Activated CD4-positive, alpha-beta T cell treated with anti-CD3 and anti-CD28 coated beads, Interleukin-2, amount 10 ng/mL, durations not matched to agents 24 days and 14 days (primary cell): ENCODE data around the gene COL9A2. TPM values are rescaled to one million over a fixed set of nuclear protein-coding genes. Genes with fewer than 3 reads are reported as not detected.
A peak's percentile ranks its signal among the peaks of the same experiment; 100 is the strongest.

Experiments used
- DNase-seq: peaks from one replicate; pipeline ENCODE4 v3.0.0; 2022
- H3K27ac Mint-ChIP-seq: one replicate; pipeline ENCODE4 v1.8.0; 2022; ENCODE audit warnings: mild to moderate bottlenecking, mixed read lengths
- H3K27me3 Mint-ChIP-seq: one replicate; pipeline ENCODE4 v1.8.0; 2022; ENCODE audit warnings: mixed read lengths
- H3K36me3 Mint-ChIP-seq: one replicate; pipeline ENCODE4 v1.8.0; 2022; ENCODE audit warnings: low read depth, mild to moderate bottlenecking, mixed read lengths
- H3K4me1 Mint-ChIP-seq: one replicate; pipeline ENCODE4 v1.8.0; 2021; ENCODE audit warnings: mixed read lengths
- H3K4me3 Mint-ChIP-seq: one replicate; pipeline ENCODE4 v1.8.0; 2022; ENCODE audit warnings: mild to moderate bottlenecking, moderate library complexity, mixed read lengths
- H3K9me3 Mint-ChIP-seq: one replicate; pipeline ENCODE4 v1.8.0; 2021; ENCODE audit warnings: mixed read lengths
- intact Hi-C: fragments of 100-400 bp; cut with micrococcal nuclease; formaldehyde crosslinking; loops from one replicate; pipeline ENCODE4 v1.15.1; 2023
- total RNA-seq: library from RNA; stranded (reverse); gene quantifications from 2 replicates; pipeline ENCODE4 v1.2.3, GENCODE V29; 2022

COL9A2 gene
- total RNA-seq, 1 donor from 2014 or later, result 14.5 TPM

GRCh38 chr1:40272653-40273213, 44.4 kb downstream of the COL9A2 start:
- no peak overlapping the region for H3K4me3 Mint-ChIP-seq
- intact Hi-C loops, result no loop called here
- peak overlapping the region; percentile 31 for H3K27ac Mint-ChIP-seq
- H3K27me3 Mint-ChIP-seq, result no peaks in the 10 kb centered on the region
- peaks cover 16% of the 10 kb centered on the region for H3K4me1 Mint-ChIP-seq
- DNase-seq, result no peak
- no peaks in the 10 kb centered on the region for H3K9me3 Mint-ChIP-seq
- peaks cover 59% of the 10 kb centered on the region for H3K36me3 Mint-ChIP-seq

- Mint-ChIP-seq H3K36me3 (peaks cover 60% of the 10 kb centered on the region), H3K27ac (peak overlapping the region; percentile 92), H3K4me3 (peak overlapping the region; percentile 44), H3K27me3 (no peaks in the 10 kb centered on the region), H3K4me1 (peaks cover 20% of the 10 kb centered on the region), H3K9me3 (no peaks in the 10 kb centered on the region)
- intact Hi-C loops, result no loop called here
- DNase-seq, result no peak
Observed at GRCh38 chr1:40270152-40270834, 46.8 kb downstream of the COL9A2 start.

- Mint-ChIP-seq H3K4me1 (peaks cover 32% of the 10 kb centered on the region), H3K4me3 (no peak overlapping the region), H3K27me3 (no peaks in the 10 kb centered on the region), H3K9me3 (no peaks in the 10 kb centered on the region), H3K36me3 (peaks cover 57% of the 10 kb centered on the region), H3K27ac (no peak overlapping the region)
- intact Hi-C loops, result no loop called here
- DNase-seq, result no peak
Observed at GRCh38 chr1:40268211-40268610, 48.9 kb downstream of the COL9A2 start.

GRCh38 chr1:40267767-40268187, 49.3 kb downstream of the COL9A2 start:
- DNase-seq, result no peak
- Mint-ChIP-seq H3K9me3 (no peaks in the 10 kb centered on the region), H3K4me1 (peaks cover 36% of the 10 kb centered on the region), H3K27me3 (no peaks in the 10 kb centered on the region), H3K4me3 (no peak overlapping the region), H3K36me3 (peaks cover 57% of the 10 kb centered on the region), H3K27ac (no peak overlapping the region)
- intact Hi-C loops, result no loop called here

GRCh38 chr1:40266786-40267535, 50.1 kb downstream of the COL9A2 start:
- DNase-seq, result no peak
- peaks cover 38% of the 10 kb centered on the region for H3K4me1 Mint-ChIP-seq
- peaks cover 56% of the 10 kb centered on the region for H3K36me3 Mint-ChIP-seq
- H3K27me3 Mint-ChIP-seq, result no peaks in the 10 kb centered on the region
- H3K9me3 Mint-ChIP-seq, result no peaks in the 10 kb centered on the region
- no peak overlapping the region for H3K4me3 Mint-ChIP-seq
- H3K27ac Mint-ChIP-seq, result no peak overlapping the region
- intact Hi-C loops, result no loop called here

- peaks cover 61% of the 10 kb centered on the region for H3K36me3 Mint-ChIP-seq
- H3K27me3 Mint-ChIP-seq, result no peaks in the 10 kb centered on the region
- no peak overlapping the region for H3K27ac Mint-ChIP-seq
- intact Hi-C loops, result loop anchor here (2.0 kb wide), 2 partner anchors 49 to 79 kb away; no protein-coding TSS in a partner anchor
- no peaks in the 10 kb centered on the region for H3K9me3 Mint-ChIP-seq
- no peak overlapping the region for H3K4me3 Mint-ChIP-seq
- peaks cover 40% of the 10 kb centered on the region for H3K4me1 Mint-ChIP-seq
- no peak for DNase-seq
Observed at GRCh38 chr1:40265919-40266318, 51.2 kb downstream of the COL9A2 start.

- H3K4me1 Mint-ChIP-seq, result peaks cover 42% of the 10 kb centered on the region
- intact Hi-C loops, result loop anchor here (2.0 kb wide), 2 partner anchors 50 to 78 kb away; no protein-coding TSS in a partner anchor
- H3K27me3 Mint-ChIP-seq, result no peaks in the 10 kb centered on the region
- DNase-seq, result no peak
- H3K9me3 Mint-ChIP-seq, result no peaks in the 10 kb centered on the region
- H3K36me3 Mint-ChIP-seq, result peaks cover 62% of the 10 kb centered on the region
- peak overlapping the region; percentile 5 for H3K27ac Mint-ChIP-seq
- H3K4me3 Mint-ChIP-seq, result no peak overlapping the region
Observed at GRCh38 chr1:40265298-40265697, 51.8 kb downstream of the COL9A2 start.

GRCh38 chr1:40264354-40264781, 52.7 kb downstream of the COL9A2 start:
- Mint-ChIP-seq H3K9me3 (no peaks in the 10 kb centered on the region), H3K4me3 (peak overlapping the region; percentile 57)
- DNase-seq, result no peak

GRCh38 chr1:40258445-40258769, 58.7 kb downstream of the COL9A2 start:
- Mint-ChIP-seq H3K4me3 (peak overlapping the region; percentile 87), H3K9me3 (no peaks in the 10 kb centered on the region), H3K36me3 (peaks cover 41% of the 10 kb centered on the region), H3K27ac (peak overlapping the region; percentile 99), H3K27me3 (no peaks in the 10 kb centered on the region), H3K4me1 (peaks cover 36% of the 10 kb centered on the region)
- intact Hi-C loops, result loop anchor here (1.0 to 5.0 kb wide), 6 partner anchors 36 to 218 kb away; partner anchors contain the start of genes CAP1, RLF and SMAP2
- DNase-seq, result no peak

More at GRCh38 chr1:40264354-40264781, 52.7 kb downstream of the COL9A2 start:
- peaks cover 64% of the 10 kb centered on the region for H3K36me3 Mint-ChIP-seq
- H3K4me1 Mint-ChIP-seq, result peaks cover 43% of the 10 kb centered on the region
- H3K27ac Mint-ChIP-seq, result peak overlapping the region; percentile 88
- intact Hi-C loops, result loop anchor here (1.0 to 5.0 kb wide), 5 partner anchors 23 to 138 kb away; partner anchors contain the start of gene RLF
- no peaks in the 10 kb centered on the region for H3K27me3 Mint-ChIP-seq

GRCh38 chr1:40257688-40258444, 59.2 kb downstream of the COL9A2 start, which contains the start of gene ZMPSTE24:
Gene ZMPSTE24, plus strand, starts transcription at chr1:40258236. Its CDS starts 36 bp downstream, at chr1:40258272.
- Mint-ChIP-seq H3K27me3 (no peaks in the 10 kb centered on the region), H3K4me3 (peak within 1 kb of the TSS; percentile 87), H3K9me3 (no peaks in the 10 kb centered on the region), H3K36me3 (peaks cover 36% of the 10 kb centered on the region), H3K4me1 (peaks cover 31% of the 10 kb centered on the region), H3K27ac (peak within 1 kb of the TSS; percentile 99)
- DNase-seq, result peak; percentile 98
- intact Hi-C loops, result loop anchor here (1.0 to 5.0 kb wide), 8 partner anchors 17 to 218 kb away; partner anchors contain the start of genes CAP1, RLF and SMAP2

- peaks cover 32% of the 10 kb centered on the region for H3K36me3 Mint-ChIP-seq
- intact Hi-C loops, result loop anchor here (1.0 to 5.0 kb wide), 4 partner anchors 16 to 115 kb away; partner anchors contain the start of gene SMAP2
- H3K9me3 Mint-ChIP-seq, result no peaks in the 10 kb centered on the region
- peak overlapping the region; percentile 99 for H3K27ac Mint-ChIP-seq
- no peaks in the 10 kb centered on the region for H3K27me3 Mint-ChIP-seq
- no peak for DNase-seq
- H3K4me1 Mint-ChIP-seq, result peaks cover 27% of the 10 kb centered on the region
- peak overlapping the region; percentile 87 for H3K4me3 Mint-ChIP-seq
Observed at GRCh38 chr1:40257313-40257687, 59.8 kb downstream of the COL9A2 start.

GRCh38 chr1:40256401-40257084, 60.5 kb downstream of the COL9A2 start:
- Mint-ChIP-seq H3K27ac (peak overlapping the region; percentile 76), H3K27me3 (no peaks in the 10 kb centered on the region), H3K36me3 (peaks cover 25% of the 10 kb centered on the region), H3K4me3 (peak overlapping the region; percentile 87), H3K9me3 (no peaks in the 10 kb centered on the region), H3K4me1 (peaks cover 26% of the 10 kb centered on the region)
- no peak for DNase-seq
- intact Hi-C loops, result loop anchor here (1.0 to 5.0 kb wide), 4 partner anchors 15 to 116 kb away; partner anchors contain the start of gene SMAP2
